ENCODE results near the gene C3orf20.

C3orf20 gene

DNA sequence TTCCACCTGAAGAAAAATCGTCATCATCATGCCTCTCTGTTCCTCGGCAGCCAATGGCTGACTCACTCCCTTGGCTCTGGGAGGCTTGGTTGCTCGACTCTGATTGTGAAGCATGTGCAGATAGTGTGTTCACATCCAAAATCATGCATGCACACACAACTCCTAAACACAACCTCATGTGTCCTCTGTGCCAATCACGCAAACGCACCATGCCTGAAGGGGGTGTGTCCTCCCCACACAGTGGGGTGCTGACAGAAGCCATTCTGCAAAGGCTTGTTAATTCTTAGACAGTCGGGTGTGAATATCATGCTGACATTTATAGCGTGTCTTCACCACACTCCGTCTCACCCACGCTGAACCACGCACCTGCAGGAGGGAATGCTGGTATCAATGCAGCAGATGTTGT lies 34.8 kb upstream of the C3orf20 start:
- no peaks in the 10 kb centered on the region for H3K4me1 ChIP-seq (ENCODE audit: low read depth, poor library complexity, severe bottlenecking)
- H3K36me3 ChIP-seq (ENCODE audit: insufficient read depth): no peaks in the 10 kb centered on the region
- H3K4me3 ChIP-seq (IDR thresholded peaks at IDR 0.05; ENCODE audit: insufficient read depth, low read depth, low read length): no peak overlapping the region
- no peak overlapping the region for H3K27ac ChIP-seq
- no peaks in the 10 kb centered on the region for H3K79me2 ChIP-seq (ENCODE audit: insufficient read depth, low read depth)
- no peak overlapping the region for H3K9ac ChIP-seq
- no peaks in the 10 kb centered on the region for H3K27me3 ChIP-seq (ENCODE audit: insufficient read depth, low read depth)
- TF ChIP-seq, protein P1, sequence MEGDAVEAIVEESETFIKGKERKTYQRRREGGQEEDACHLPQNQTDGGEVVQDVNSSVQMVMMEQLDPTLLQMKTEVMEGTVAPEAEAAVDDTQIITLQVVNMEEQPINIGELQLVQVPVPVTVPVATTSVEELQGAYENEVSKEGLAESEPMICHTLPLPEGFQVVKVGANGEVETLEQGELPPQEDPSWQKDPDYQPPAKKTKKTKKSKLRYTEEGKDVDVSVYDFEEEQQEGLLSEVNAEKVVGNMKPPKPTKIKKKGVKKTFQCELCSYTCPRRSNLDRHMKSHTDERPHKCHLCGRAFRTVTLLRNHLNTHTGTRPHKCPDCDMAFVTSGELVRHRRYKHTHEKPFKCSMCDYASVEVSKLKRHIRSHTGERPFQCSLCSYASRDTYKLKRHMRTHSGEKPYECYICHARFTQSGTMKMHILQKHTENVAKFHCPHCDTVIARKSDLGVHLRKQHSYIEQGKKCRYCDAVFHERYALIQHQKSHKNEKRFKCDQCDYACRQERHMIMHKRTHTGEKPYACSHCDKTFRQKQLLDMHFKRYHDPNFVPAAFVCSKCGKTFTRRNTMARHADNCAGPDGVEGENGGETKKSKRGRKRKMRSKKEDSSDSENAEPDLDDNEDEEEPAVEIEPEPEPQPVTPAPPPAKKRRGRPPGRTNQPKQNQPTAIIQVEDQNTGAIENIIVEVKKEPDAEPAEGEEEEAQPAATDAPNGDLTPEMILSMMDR (conservative IDR thresholded peaks at IDR 0.05; ENCODE audit: low read depth, low read length): no peak
- no peaks in the 10 kb centered on the region for H4K20me1 ChIP-seq (ENCODE audit: insufficient read depth)
- no peak overlapping the region for H2AFZ ChIP-seq (ENCODE audit: low read depth)
- no peak overlapping the region for H3K4me2 ChIP-seq

DNA sequence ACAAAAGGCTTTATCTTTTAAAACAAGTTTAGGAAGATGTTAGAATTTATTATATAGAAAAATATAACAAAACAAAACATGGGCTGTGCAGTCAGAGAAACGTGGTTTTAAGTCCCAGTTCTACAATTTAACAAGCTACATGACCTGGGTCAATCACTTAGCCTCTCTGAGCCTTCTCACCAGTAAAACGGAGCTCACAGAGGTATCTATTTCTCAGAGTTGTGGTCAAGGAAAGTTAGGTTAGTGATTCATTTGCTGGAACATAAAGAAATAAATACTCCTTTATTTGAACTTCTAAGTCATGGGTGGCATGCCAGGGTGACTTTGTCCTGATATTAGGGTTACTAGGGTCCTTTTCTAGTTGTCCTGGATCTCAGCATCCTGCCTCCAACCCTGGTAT lies 34.2 kb upstream of the C3orf20 start:
- no peaks in the 10 kb centered on the region for H3K4me1 ChIP-seq (ENCODE audit: low read depth, poor library complexity, severe bottlenecking)
- no peak overlapping the region for H3K4me3 ChIP-seq (IDR thresholded peaks at IDR 0.05; ENCODE audit: insufficient read depth, low read depth, low read length)
- TF ChIP-seq, protein P1 (conservative IDR thresholded peaks at IDR 0.05; ENCODE audit: low read depth, low read length): no peak
- H3K4me2 ChIP-seq: no peak overlapping the region
- H3K36me3 ChIP-seq (ENCODE audit: insufficient read depth): no peaks in the 10 kb centered on the region
- no peak overlapping the region for H3K27ac ChIP-seq
- no peaks in the 10 kb centered on the region for H3K79me2 ChIP-seq (ENCODE audit: insufficient read depth, low read depth)
- no peak overlapping the region for H2AFZ ChIP-seq (ENCODE audit: low read depth)
- no peak overlapping the region for H3K9ac ChIP-seq
- H4K20me1 ChIP-seq (ENCODE audit: insufficient read depth): no peaks in the 10 kb centered on the region
- no peaks in the 10 kb centered on the region for H3K27me3 ChIP-seq (ENCODE audit: insufficient read depth, low read depth)

DNA sequence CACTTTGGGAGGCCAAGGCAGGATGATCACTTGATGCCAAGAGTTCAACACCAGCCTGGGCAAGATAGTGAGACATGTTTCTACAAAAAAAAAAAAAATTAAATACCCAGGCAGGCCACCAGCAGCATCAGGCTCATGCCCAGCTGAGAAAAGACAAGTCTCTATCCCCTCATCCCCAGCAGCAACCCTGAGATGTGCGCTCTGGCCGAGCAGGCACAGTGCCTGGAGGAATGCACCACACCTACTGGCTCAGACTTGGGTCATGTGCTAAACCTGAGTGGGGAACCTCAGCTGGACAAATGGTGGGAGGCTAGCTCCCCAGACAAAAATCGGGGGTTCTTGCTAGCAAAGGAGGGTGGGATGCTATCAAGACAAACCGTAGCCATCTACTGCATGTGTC lies 33.6 kb upstream of the C3orf20 start:
- no peaks in the 10 kb centered on the region for H3K27me3 ChIP-seq (ENCODE audit: insufficient read depth, low read depth)
- H3K4me3 ChIP-seq (IDR thresholded peaks at IDR 0.05; ENCODE audit: insufficient read depth, low read depth, low read length): no peak overlapping the region
- no peak overlapping the region for H3K27ac ChIP-seq
- no peaks in the 10 kb centered on the region for H3K4me1 ChIP-seq (ENCODE audit: low read depth, poor library complexity, severe bottlenecking)
- H3K4me2 ChIP-seq: no peak overlapping the region
- H4K20me1 ChIP-seq (ENCODE audit: insufficient read depth): no peaks in the 10 kb centered on the region
- TF ChIP-seq, protein P1 (conservative IDR thresholded peaks at IDR 0.05; ENCODE audit: low read depth, low read length): no peak
- H3K36me3 ChIP-seq (ENCODE audit: insufficient read depth): no peaks in the 10 kb centered on the region
- no peak overlapping the region for H2AFZ ChIP-seq (ENCODE audit: low read depth)
- H3K9ac ChIP-seq: no peak overlapping the region
- H3K79me2 ChIP-seq (ENCODE audit: insufficient read depth, low read depth): no peaks in the 10 kb centered on the region

DNA sequence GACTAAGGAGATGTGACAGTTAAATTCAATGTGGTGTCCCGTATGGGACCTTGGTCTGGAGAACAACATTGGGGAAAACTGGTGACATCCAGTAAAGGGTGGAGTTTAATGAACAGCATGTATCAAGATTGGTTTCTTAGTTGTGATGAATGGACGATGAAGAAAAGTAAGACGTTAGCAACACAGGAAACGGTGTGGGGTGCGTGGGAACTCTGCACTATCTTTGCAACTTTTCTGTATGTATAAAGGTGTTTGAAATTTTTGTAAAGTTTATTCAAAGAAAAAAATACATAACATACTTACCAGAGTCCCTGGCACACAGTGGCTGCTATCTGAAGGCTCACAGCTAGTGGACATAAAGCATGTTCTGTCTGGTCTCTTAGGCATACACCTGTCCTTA lies 29.5 kb upstream of the C3orf20 start:
- no peak overlapping the region for H2AFZ ChIP-seq (ENCODE audit: low read depth)
- H3K27ac ChIP-seq: no peak overlapping the region
- TF ChIP-seq, protein P1 (conservative IDR thresholded peaks at IDR 0.05; ENCODE audit: low read depth, low read length): no peak
- H3K4me1 ChIP-seq (ENCODE audit: low read depth, poor library complexity, severe bottlenecking): no peaks in the 10 kb centered on the region
- no peak overlapping the region for H3K9ac ChIP-seq
- no peaks in the 10 kb centered on the region for H3K36me3 ChIP-seq (ENCODE audit: insufficient read depth)
- H3K27me3 ChIP-seq (ENCODE audit: insufficient read depth, low read depth): no peaks in the 10 kb centered on the region
- H3K4me2 ChIP-seq: no peak overlapping the region
- H3K79me2 ChIP-seq (ENCODE audit: insufficient read depth, low read depth): no peaks in the 10 kb centered on the region
- H3K4me3 ChIP-seq (IDR thresholded peaks at IDR 0.05; ENCODE audit: insufficient read depth, low read depth, low read length): no peak overlapping the region
- H4K20me1 ChIP-seq (ENCODE audit: insufficient read depth): no peaks in the 10 kb centered on the region
